Testis (tissue), 3 donors: Measurements from ENCODE around the gene SLC16A10. TPM values are rescaled to one million over a fixed set of nuclear protein-coding genes. Genes with fewer than 3 reads are reported as not detected.

Experiments used
- DNase-seq: peaks from one replicate; pipeline ENCODE4 v3.0.0-alpha.2; 2019
- H3K27ac ChIP-seq, 2 donors: fragments of 200-600 bp; sonication (generic); one replicate each; pipeline ENCODE4 v1.5.1; 2019
- H3K27me3 ChIP-seq: fragments of 200-600 bp; sonication (generic); one replicate; pipeline ENCODE4 v1.5.1; 2019
- H3K36me3 ChIP-seq: fragments of 200-600 bp; sonication (generic); one replicate; pipeline ENCODE4 v1.5.1; 2017; ENCODE audit warnings: low read depth; ENCODE audit errors: missing control alignments
- H3K4me1 ChIP-seq: fragments of 200-600 bp; sonication (generic); one replicate; pipeline ENCODE4 v1.5.1; 2019
- H3K4me3 ChIP-seq, 2 donors: fragments of 200-600 bp; sonication (generic); one replicate each; pipeline ENCODE4 v1.5.1; 2017 to 2019
- H3K9me3 ChIP-seq: fragments of 200-600 bp; sonication (generic); one replicate; pipeline ENCODE4 v1.5.1; 2017
- POLR2A ChIP-seq: fragments of 450-650 bp; IDR thresholded peaks from one replicate; pipeline ENCODE4 v1.6.1; 2017; ENCODE audit warnings: antibody characterized with exemption, mild to moderate bottlenecking, moderate library complexity
- WGBS, 2 donors: methylation state at CpG; one replicate each; pipeline ENCODE4 v1.1.5; 2018; 5-methylcytosine and 5-hydroxymethylcytosine counted together
- intact Hi-C: fragments of 100-400 bp; cut with DNase I; formaldehyde crosslinking; loops from one replicate; pipeline ENCODE4 v1.15.1; 2023; ENCODE audit warnings: low total_unique reads
- polyA plus RNA-seq: library from polyadenylated mRNA; stranded (reverse); fragments of 350-450 nt; fragmentation: Illumina TruSeq; extraction: RNeasy Lipid Tissue Mini Kit (QIAGEN cat#74804); gene quantifications from one replicate; pipeline ENCODE4 v1.2.3, GENCODE V29; 2014; ENCODE audit warnings: low read depth, low replicate concordance; ENCODE audit not compliant: insufficient read depth
- total RNA-seq, 2 donors: library from RNA; depleted of rRNA; stranded (reverse); fragments of >200 nt; gene quantifications; one replicate each; pipeline ENCODE4 v1.2.3, GENCODE V29; 2016
- TF ChIP-seq, protein P1 (sequence below), 3 experiments: fragments of 450-650 bp in 2 of 3; fragments of 200-600 bp in 1 of 3; sonication (generic) in 1 of 3; IDR thresholded peaks; one replicate each; pipeline ENCODE4 v1.5.1; 2016 to 2019; ENCODE audit warnings: antibody characterized with exemption in 3 of 3, mild to moderate bottlenecking in 2 of 3, moderate library complexity in 1 of 3

SLC16A10 gene
- total and polyA plus RNA-seq, 3 donors from 2014 or later = 9.0 to 16.9 (median 12.0) TPM

DNA sequence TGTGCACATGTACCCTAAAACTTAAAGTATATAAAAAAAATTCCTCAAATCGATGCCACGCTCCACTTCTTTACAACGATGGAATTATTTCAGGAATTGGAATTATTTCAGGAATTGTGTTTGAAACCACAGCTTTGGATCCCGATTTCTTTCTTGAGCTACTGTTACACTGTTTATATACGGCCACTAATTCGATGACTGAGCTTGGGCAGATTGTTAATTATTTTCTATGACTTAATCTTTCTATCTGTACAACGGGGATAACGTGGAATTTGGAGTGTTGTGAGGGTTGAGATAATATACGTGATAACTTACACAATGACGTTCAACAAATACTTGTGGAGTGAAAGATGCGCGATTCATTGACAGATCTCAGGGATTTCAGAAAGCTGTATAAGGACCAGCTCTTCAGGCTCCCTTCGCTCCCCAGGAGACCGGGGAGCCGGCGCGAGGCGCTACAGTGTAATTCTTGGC lies 171.3 kb downstream of the SLC16A10 start:
- no peak for TF ChIP-seq POLR2A
- TF ChIP-seq, protein P1, sequence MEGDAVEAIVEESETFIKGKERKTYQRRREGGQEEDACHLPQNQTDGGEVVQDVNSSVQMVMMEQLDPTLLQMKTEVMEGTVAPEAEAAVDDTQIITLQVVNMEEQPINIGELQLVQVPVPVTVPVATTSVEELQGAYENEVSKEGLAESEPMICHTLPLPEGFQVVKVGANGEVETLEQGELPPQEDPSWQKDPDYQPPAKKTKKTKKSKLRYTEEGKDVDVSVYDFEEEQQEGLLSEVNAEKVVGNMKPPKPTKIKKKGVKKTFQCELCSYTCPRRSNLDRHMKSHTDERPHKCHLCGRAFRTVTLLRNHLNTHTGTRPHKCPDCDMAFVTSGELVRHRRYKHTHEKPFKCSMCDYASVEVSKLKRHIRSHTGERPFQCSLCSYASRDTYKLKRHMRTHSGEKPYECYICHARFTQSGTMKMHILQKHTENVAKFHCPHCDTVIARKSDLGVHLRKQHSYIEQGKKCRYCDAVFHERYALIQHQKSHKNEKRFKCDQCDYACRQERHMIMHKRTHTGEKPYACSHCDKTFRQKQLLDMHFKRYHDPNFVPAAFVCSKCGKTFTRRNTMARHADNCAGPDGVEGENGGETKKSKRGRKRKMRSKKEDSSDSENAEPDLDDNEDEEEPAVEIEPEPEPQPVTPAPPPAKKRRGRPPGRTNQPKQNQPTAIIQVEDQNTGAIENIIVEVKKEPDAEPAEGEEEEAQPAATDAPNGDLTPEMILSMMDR (IDR thresholded peaks at IDR 0.05) = no peak
- Histone ChIP-seq H3K27ac (peak overlapping the region in 1 of 2 donors; percentile 88), H3K36me3 (no peaks in the 10 kb centered on the region), H3K9me3 (no peaks in the 10 kb centered on the region), H3K27me3 (no peaks in the 10 kb centered on the region), H3K4me1 (peaks cover 7% of the 10 kb centered on the region), H3K4me3 (peak overlapping the region; percentile 76 to 88)
- no peak for DNase-seq
- intact Hi-C loops = loop anchor here (10.0 kb wide), 1 partner anchor 786 kb away; no protein-coding TSS in a partner anchor
- whole genome bisulfite sequencing, 2 donors = 12% methylated on average over 12 to 18 of the region's 18 CpGs

DNA sequence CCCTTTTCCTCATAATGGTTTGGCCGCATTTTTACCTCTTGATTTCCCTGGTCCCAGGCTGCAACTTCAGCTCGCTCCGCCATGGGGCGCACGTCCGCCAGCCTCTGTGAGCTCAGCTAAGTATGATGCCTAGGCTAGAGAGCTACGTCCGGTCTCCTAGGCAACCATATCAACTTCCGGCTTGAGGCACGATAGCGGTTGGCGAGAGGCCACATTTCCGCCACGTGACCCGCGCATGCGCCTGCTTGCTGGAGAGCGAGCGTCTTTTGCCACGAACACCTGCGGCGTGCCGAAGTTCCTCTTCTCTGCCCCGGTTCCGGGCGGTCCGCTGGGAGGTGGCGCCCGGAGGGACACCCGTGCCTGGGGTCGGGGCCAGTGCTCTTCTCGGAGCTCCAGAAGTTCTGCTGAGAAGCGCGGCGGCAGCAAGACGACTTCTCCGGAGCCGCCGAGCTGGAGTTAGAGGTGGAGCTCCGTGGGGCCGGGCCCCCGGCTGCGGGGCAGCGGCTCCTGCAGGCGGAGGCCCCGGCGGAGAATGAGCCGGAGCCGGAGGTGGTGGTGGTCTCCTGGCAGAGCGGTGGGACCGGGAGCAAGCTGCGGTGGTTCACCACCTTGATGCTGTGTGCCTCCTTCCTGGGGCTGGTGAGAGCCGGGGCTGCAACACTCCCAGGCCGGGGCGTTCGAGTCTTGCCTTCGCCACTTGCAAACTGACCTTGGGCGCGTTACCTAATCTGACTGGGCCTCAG lies 172.0 kb downstream of the SLC16A10 start:
- Histone ChIP-seq H3K4me3 (peak overlapping the region; percentile 76 to 88), H3K36me3 (no peaks in the 10 kb centered on the region), H3K4me1 (peaks cover 7% of the 10 kb centered on the region), H3K27ac (peak overlapping the region; percentile 45 to 88), H3K9me3 (no peaks in the 10 kb centered on the region), H3K27me3 (no peaks in the 10 kb centered on the region)
- 0 to 3% methylated on average over 21 to 59 of the region's 59 CpGs for WGBS, 2 donors
- no peak for TF ChIP-seq POLR2A
- TF ChIP-seq, protein P1 (IDR thresholded peaks at IDR 0.05) = peak; percentile 95 to 99 (median 99)
- peak; percentile 100 for DNase-seq
- intact Hi-C loops = loop anchor here (10.0 kb wide), 1 partner anchor 786 kb away; no protein-coding TSS in a partner anchor

DNA sequence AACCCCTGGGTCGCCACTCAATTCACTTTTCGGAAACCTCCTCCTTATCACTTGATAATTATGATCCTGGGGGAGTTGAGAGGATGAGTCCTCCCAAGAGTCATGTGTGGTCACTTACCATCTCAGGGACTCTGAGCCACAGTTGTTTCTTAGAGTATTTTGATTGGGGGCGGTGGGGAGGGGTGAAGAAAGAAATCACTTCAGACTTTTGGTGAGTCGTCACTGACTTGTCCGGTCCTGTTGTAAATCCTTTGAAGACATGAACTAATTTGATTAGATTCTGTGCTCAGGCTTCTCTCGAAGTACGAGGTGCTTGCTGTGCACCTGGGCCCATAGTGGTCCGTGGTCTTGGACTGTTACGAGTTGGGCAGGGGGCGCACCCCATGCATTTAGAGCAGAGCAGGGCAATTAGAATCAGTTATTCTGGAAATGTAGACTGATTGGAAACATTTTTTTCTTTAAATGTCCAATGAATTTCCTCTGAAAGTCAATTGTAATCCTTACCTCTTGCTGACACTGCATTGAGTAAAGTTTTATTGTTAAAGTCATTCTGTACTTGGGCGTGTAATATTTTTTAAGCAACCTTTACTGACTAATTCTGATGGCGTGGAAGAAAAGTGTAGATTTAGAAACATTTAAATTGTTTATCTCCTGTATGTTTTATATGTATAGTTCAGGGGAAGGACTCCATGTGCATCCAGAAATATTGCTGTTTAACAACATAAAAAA lies 173.4 kb downstream of the SLC16A10 start:
- peaks cover 7% of the 10 kb centered on the region for H3K4me1 ChIP-seq
- WGBS, 2 donors = 55 to 78% methylated on average over 12 of the region's 12 CpGs
- no peak overlapping the region for H3K27ac ChIP-seq
- DNase-seq = no peak
- no peaks in the 10 kb centered on the region for H3K9me3 ChIP-seq
- peak overlapping the region in 1 of 2 donors; percentile 88 for H3K4me3 ChIP-seq
- no peaks in the 10 kb centered on the region for H3K36me3 ChIP-seq
- intact Hi-C loops = no loop called here
- TF ChIP-seq POLR2A = no peak
- TF ChIP-seq, protein P1 (IDR thresholded peaks at IDR 0.05) = no peak
- H3K27me3 ChIP-seq = no peaks in the 10 kb centered on the region

DNA sequence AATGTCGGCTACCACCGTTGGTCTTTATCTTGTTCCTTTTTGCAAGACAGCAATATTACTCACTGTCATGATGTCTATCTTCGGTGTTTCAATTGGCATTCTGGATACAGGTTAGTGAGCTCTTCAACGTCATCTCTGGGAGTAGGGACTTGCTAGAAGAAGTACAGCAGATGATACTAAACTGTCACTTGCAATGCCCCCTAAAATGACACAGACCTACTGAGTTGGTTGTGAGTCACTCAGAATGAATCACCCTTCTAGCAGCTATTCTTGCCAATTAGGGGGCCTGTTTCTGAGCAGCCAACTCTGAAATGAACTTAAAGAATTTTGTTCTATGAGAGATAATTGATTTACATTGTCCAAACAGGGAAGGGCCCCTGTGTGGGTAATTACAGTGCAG lies 176.5 kb downstream of the SLC16A10 start:
- H3K27ac ChIP-seq = no peak overlapping the region
- TF ChIP-seq POLR2A = no peak
- TF ChIP-seq, protein P1 (IDR thresholded peaks at IDR 0.05) = no peak
- H3K4me1 ChIP-seq = peaks cover 7% of the 10 kb centered on the region
- no peaks in the 10 kb centered on the region for H3K27me3 ChIP-seq
- 90 to 91% methylated on average over 4 of the region's 4 CpGs for WGBS, 2 donors
- no peaks in the 10 kb centered on the region for H3K9me3 ChIP-seq
- intact Hi-C loops = no loop called here
- DNase-seq = no peak
- no peaks in the 10 kb centered on the region for H3K36me3 ChIP-seq
- H3K4me3 ChIP-seq = no peak overlapping the region
